ENCODE measurements around the gene APBB3.

DNA sequence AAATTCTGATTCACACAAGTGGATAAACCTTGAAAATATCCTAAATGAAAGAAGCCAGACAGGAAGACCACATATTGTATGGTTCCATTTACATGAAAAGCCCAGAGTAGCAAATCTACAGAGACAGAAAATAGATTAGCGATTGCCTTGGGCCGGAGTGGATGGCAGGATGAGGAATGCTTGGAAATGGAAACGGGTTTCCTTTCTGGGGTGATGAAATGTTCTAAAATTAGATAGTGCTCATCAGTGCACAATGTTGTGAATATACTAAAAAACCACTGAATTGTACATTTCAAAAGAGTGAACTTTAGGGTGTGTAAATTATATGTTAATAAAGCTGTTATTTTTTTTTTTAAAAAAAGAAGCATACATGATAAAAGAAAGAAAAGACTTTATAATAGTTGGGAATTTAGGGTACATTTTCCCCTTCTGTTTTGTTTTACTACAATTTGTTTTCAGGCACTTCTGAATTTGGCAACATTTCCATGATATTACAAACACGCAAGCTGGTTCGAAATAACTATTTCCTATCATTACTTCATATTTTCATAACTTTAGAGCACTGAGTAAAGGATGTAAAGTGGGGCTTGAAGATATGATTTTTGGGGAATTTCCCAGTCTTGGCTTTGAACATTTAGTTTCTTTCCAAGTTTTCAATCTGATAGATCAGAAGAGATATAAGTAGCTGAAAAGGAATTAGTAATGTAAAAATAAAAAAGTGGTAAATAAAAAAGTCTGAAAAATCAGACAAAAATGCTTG is 24.1 kb upstream of the APBB3 start:
- TF ChIP-seq ZNF416 (tag by site-specific recombination; IDR thresholded peaks at IDR 0.05) (no peak), ZNF221 (tag by site-specific recombination; IDR thresholded peaks at IDR 0.05; ENCODE audit: borderline replicate concordance) (no peak), ZNF366 (tag by site-specific recombination; conservative IDR thresholded peaks at IDR 0.05) (no peak), ZNF701 (tag by site-specific recombination; IDR thresholded peaks at IDR 0.05) (no peak), ZBTB20 (tag by site-specific recombination; IDR thresholded peaks at IDR 0.05) (no peak), ZNF629 (tag by site-specific recombination; IDR thresholded peaks at IDR 0.05) (no peak), ZNF239 (tag by site-specific recombination; IDR thresholded peaks at IDR 0.05) (no peak)
- TF ChIP-seq, protein P1, sequence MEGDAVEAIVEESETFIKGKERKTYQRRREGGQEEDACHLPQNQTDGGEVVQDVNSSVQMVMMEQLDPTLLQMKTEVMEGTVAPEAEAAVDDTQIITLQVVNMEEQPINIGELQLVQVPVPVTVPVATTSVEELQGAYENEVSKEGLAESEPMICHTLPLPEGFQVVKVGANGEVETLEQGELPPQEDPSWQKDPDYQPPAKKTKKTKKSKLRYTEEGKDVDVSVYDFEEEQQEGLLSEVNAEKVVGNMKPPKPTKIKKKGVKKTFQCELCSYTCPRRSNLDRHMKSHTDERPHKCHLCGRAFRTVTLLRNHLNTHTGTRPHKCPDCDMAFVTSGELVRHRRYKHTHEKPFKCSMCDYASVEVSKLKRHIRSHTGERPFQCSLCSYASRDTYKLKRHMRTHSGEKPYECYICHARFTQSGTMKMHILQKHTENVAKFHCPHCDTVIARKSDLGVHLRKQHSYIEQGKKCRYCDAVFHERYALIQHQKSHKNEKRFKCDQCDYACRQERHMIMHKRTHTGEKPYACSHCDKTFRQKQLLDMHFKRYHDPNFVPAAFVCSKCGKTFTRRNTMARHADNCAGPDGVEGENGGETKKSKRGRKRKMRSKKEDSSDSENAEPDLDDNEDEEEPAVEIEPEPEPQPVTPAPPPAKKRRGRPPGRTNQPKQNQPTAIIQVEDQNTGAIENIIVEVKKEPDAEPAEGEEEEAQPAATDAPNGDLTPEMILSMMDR (tag by site-specific recombination; IDR thresholded peaks at IDR 0.05): no peak
- TF ChIP-seq, protein P2, sequence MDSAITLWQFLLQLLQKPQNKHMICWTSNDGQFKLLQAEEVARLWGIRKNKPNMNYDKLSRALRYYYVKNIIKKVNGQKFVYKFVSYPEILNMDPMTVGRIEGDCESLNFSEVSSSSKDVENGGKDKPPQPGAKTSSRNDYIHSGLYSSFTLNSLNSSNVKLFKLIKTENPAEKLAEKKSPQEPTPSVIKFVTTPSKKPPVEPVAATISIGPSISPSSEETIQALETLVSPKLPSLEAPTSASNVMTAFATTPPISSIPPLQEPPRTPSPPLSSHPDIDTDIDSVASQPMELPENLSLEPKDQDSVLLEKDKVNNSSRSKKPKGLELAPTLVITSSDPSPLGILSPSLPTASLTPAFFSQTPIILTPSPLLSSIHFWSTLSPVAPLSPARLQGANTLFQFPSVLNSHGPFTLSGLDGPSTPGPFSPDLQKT (IDR thresholded peaks at IDR 0.05; ENCODE audit: borderline replicate concordance, low read depth, low read length): no peak
